ENCODE data around the gene P3H3. TPM values are rescaled to one million over a fixed set of nuclear protein-coding genes. Genes with fewer than 3 reads are reported as not detected.

Gene P3H3
- total RNA-seq, 1 donor from 2014 or later, result 52.7 TPM

DNA sequence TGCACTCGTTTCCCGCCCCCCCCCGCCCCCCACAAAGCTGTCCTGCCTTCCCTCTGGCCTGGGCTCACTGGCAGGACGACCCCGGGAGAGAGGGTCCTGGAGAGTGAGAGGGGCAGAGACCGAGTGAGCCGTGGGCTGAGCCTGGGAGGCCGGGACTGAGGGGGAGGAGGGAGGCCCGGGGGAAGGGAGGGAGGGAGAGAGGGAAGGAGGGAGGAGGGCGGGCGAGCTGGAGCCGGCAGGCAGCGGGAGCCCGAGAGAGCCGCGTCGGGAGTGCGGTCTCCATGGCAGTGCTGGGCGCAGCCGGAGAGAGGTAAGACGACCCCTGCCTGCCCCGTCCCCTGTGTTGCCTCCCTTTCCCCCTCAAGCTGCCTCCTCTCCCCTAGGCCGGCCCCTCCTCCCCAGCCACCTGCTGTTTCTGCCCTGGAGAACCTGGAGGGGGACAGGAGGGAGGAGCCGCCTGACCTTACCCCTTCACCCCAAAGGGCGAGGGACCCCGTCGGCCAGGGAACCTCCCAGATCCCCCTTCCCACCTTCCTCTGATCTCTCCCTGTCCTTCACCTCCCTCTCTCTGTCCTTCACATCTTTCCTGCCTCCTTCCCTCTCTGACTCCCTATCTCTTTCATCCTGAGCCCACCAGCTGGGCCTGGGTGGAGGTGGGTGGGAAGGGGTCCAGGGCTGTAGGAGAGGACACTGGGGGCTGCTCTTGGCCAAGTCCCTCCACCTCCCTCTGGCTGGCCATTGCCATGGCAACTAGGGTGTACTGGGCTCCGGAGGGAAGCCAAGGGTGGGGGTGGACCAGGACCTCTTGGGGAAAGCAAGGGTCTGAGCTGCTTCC lies 6.4 kb upstream of the P3H3 start, which contains the start of gene GPR162:
TSS of gene GPR162 (plus strand) at position 231 of the 835 bp plus-strand sequence. CDS start 2,078 bp downstream, outside the sequence.
- Mint-ChIP-seq H3K36me3 (ENCODE audit: low read depth) (peaks cover 6% of the 10 kb centered on the region), H3K4me1 (peaks cover 73% of the 10 kb centered on the region), H3K27me3 (ENCODE audit: low read depth) (peaks cover 6% of the 10 kb centered on the region), H3K9me3 (no peaks in the 10 kb centered on the region), H3K27ac (ENCODE audit: unreplicated experiment) (peak within 1 kb of the TSS; percentile 98), H3K4me3 (peak within 1 kb of the TSS; percentile 87)
- no peak for TF ChIP-seq CTCF (conservative IDR thresholded peaks at IDR 0.05)
- peak; percentile 68 for DNase-seq (ENCODE audit: low read depth, low spot score)

DNA sequence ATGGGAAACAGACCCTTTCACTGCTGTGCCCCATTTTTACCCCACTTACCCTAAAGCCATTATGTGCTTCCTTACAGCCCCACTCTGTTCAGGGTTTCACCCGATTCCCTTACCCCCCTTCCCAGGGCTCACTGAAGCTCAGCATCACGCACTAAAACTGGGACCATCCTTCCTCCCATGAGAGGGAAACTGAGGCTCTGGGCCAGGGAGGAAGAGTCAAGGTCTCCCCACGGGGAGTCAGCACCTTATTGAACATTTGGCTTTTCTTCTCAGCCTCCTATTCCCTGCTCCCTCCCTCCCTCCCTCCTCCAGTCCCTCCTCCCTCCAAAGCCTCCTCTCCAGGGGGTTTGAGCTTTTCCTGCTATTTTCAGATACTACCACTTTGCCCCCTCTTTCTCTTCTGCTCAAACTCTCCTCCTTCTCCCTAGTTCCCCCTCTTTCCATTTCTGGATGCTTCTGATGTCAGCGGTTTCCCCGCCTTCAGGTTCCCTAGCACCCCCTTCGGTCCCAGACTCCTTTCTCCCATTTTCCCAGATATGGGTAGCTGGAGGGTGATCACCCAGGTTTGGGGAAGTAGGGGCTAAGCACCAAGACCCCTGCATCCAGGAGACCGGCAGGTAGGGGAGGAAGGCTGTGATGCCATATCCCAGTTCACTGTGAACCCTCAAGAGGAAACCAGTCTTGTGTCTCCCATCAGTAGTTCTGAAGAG lies 5.6 kb upstream of the P3H3 start:
- H3K9me3 Mint-ChIP-seq, result no peaks in the 10 kb centered on the region
- DNase-seq (ENCODE audit: low read depth, low spot score), result no peak
- H3K36me3 Mint-ChIP-seq (ENCODE audit: low read depth), result peaks cover 6% of the 10 kb centered on the region
- H3K4me1 Mint-ChIP-seq, result peaks cover 76% of the 10 kb centered on the region
- peak overlapping the region; percentile 87 for H3K4me3 Mint-ChIP-seq
- no peak overlapping the region for H3K27ac Mint-ChIP-seq (ENCODE audit: unreplicated experiment)
- no peak for TF ChIP-seq CTCF (conservative IDR thresholded peaks at IDR 0.05)
- H3K27me3 Mint-ChIP-seq (ENCODE audit: low read depth), result peaks cover 9% of the 10 kb centered on the region

DNA sequence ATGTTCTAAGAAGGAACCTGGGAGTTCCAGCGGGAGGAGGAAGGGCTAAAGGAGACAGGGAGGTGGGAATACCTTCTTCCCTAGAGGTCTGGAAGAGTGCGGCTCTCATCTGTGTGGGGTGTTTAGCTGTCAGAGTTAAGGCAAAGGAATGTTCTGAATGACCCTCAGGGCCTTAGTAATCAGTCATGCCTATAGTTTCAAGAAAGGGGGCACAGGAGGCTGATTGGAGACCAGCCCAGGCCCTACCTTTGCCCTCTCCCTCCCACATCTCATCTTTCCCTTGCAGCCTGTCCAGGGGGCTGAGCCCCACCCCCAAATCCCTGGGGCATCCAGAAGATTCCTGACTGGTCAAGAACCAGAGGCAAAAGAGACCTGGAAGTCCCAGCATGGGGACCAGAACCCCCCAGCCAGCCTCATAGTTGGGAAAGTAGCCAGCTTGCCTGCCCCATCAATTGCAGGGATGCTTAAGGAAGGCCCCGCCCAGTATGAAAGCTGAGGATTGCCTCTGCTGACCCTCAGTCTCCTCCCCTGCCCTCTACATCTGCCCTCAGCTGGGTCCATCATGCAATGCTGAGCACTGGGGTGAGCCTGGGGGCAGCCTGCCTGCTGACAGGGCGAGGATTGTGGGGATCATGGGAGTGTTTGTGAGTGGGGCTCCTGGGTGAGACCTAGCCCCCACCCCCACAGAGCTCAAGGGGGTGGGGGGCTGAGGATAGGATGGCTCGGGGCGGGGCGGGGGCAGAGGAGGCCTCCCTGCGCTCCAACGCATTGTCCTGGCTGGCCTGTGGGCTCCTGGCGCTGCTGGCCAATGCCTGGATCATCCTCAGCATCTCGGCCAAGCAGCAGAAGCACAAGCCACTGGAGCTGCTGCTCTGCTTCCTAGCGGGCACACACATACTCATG lies 4.8 kb upstream of the P3H3 start:
- Mint-ChIP-seq H3K27ac (ENCODE audit: unreplicated experiment) (no peak overlapping the region), H3K27me3 (ENCODE audit: low read depth) (peaks cover 9% of the 10 kb centered on the region), H3K4me3 (peak overlapping the region; percentile 79), H3K9me3 (no peaks in the 10 kb centered on the region), H3K36me3 (ENCODE audit: low read depth) (peaks cover 5% of the 10 kb centered on the region), H3K4me1 (peaks cover 73% of the 10 kb centered on the region)
- TF ChIP-seq CTCF (conservative IDR thresholded peaks at IDR 0.05), result no peak
- no peak for DNase-seq (ENCODE audit: low read depth, low spot score)

DNA sequence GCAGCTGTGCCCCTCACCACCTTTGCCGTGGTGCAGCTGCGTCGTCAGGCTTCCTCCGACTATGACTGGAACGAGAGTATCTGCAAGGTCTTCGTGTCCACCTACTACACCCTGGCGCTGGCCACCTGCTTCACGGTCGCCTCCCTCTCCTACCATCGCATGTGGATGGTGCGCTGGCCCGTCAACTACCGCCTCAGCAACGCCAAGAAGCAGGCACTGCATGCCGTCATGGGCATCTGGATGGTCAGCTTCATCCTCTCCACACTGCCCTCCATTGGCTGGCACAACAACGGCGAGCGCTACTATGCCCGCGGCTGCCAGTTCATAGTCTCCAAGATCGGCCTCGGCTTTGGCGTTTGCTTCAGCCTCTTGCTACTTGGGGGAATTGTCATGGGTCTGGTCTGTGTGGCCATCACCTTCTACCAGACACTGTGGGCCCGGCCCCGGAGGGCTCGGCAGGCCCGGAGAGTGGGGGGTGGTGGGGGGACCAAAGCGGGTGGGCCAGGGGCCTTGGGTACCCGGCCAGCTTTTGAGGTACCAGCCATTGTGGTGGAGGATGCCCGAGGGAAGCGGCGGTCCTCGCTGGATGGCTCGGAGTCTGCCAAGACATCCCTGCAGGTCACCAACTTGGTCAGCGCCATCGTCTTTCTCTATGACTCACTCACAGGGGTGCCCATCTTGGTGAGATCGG lies 4.0 kb upstream of the P3H3 start:
- DNase-seq (ENCODE audit: low read depth, low spot score), result no peak
- peak overlapping the region; percentile 79 for H3K4me3 Mint-ChIP-seq
- H3K4me1 Mint-ChIP-seq, result peaks cover 69% of the 10 kb centered on the region
- H3K27me3 Mint-ChIP-seq (ENCODE audit: low read depth), result peaks cover 9% of the 10 kb centered on the region
- TF ChIP-seq CTCF (conservative IDR thresholded peaks at IDR 0.05), result no peak
- H3K27ac Mint-ChIP-seq (ENCODE audit: unreplicated experiment), result no peak overlapping the region
- no peaks in the 10 kb centered on the region for H3K9me3 Mint-ChIP-seq
- peaks cover 5% of the 10 kb centered on the region for H3K36me3 Mint-ChIP-seq (ENCODE audit: low read depth)

Data from neural crest cell (in vitro differentiated cells).